Vagina (tissue), 2 donors: Measurements from ENCODE around the gene PLD1.

Experiments
- POLR2A ChIP-seq, 2 donors: fragments of 450-650 bp; IDR thresholded peaks; one replicate each; pipeline ENCODE4 v1.6.1; 2017; ENCODE audit warnings: antibody characterized with exemption in 2 of 2, mild to moderate bottlenecking in 2 of 2, moderate library complexity in 2 of 2
- POLR2AphosphoS5 ChIP-seq, 2 donors: sonication (generic); formaldehyde crosslinking; IDR thresholded peaks; one replicate each; pipeline ENCODE4 v1.9.0; 2017; ENCODE audit warnings: antibody characterized with exemption in 2 of 2, mild to moderate bottlenecking in 2 of 2, low read depth in 1 of 2; ENCODE audit not compliant: insufficient read depth in 1 of 2
- TF ChIP-seq, protein P1 (sequence below), 3 experiments: fragments of 450-650 bp in 2 of 3; fragments of 200-600 bp in 1 of 3; sonication (generic) in 1 of 3; IDR thresholded peaks; one replicate each; pipeline ENCODE4 v1.5.1; 2017 to 2019; ENCODE audit warnings: antibody characterized with exemption in 3 of 3, mild to moderate bottlenecking in 2 of 3, moderate library complexity in 2 of 3

- TF ChIP-seq POLR2AphosphoS5 (IDR thresholded peaks at IDR 0.05; ENCODE audit: insufficient read depth in 1 of 2, low read depth in 1 of 2), result no peak
- TF ChIP-seq, protein P1, sequence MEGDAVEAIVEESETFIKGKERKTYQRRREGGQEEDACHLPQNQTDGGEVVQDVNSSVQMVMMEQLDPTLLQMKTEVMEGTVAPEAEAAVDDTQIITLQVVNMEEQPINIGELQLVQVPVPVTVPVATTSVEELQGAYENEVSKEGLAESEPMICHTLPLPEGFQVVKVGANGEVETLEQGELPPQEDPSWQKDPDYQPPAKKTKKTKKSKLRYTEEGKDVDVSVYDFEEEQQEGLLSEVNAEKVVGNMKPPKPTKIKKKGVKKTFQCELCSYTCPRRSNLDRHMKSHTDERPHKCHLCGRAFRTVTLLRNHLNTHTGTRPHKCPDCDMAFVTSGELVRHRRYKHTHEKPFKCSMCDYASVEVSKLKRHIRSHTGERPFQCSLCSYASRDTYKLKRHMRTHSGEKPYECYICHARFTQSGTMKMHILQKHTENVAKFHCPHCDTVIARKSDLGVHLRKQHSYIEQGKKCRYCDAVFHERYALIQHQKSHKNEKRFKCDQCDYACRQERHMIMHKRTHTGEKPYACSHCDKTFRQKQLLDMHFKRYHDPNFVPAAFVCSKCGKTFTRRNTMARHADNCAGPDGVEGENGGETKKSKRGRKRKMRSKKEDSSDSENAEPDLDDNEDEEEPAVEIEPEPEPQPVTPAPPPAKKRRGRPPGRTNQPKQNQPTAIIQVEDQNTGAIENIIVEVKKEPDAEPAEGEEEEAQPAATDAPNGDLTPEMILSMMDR (IDR thresholded peaks at IDR 0.05), result no peak
- no peak for TF ChIP-seq POLR2A (IDR thresholded peaks at IDR 0.05)
Measured at GRCh38 chr3:171760477-171760876, 49.8 kb downstream of the PLD1 start.
